NCI-H446 treated with DMSO at 0.1 percent for 48 hours (cell line): ENCODE measurements around the gene GSK3B.
A peak's percentile ranks its signal among the peaks of the same experiment; 100 is the strongest.
"Not testable (repeated sequence)": the region's sequence is repeated elsewhere in the genome, so short reads cannot be mapped to it uniquely, and the experiment has no call there.

ENCODE experiments used
- DNase-seq: peaks from one replicate; lab custom pipeline; 2025; lab: John Stamatoyannopoulos, UW

Gene GSK3B

DNA sequence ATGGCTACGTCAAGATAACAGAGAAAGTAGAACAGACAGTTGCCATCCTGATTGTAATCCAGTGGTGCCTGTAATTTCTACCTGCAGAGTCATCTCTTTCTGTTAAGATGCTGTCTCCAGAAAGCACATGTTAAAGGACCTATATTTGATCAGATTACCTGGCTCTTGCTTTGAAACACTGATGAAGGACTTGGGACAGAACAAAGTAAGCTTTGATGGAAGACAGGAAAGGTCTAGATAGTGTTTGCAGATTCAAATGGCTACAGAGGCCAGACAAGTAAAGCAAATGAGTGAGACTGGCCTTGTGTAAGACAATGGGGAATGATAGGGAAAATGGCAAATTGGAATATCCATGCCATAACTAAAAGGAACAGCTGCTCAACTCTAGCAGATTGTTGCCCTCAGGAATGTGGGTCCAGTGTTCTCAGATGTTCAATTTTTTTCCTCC is 1.8 kb upstream of the GSK3B start:
- DNase-seq, result no peak

DNA sequence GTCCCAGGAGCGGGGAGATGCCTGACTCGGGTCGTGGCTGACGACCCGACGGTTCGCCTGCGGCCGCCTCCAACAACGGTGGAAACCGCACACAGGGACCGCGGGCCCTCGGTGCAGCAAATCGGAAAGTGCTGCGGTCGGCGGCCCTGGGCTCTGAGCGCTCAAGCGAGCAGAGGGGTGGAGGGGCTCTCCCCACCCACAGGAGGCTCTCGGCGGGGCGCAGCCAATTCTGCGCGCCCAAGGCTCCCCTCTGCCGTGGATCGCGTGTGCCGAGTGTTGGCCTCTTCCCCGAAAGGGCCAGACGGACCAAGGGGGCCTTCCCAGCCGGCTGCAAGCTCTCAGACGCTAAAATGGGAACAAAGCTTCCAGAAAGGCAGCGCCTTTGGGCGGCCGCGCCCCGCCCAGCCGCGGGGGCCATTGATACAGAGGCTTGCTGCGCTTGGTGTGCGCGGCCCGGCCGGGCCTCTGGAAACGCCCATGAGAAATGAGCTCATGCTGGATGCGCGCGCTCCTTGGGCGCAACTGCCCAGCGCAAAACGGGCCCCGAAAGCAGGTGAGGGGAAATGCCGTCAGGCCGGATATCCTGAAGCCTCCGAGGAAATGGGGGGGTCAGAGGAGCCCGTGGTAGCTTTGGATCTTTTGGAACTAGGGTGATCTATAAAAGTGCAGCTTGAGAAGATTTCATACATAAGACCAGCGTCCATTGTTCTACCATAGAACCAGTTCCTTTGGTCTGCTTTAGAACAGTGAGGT is 1.2 kb upstream of the GSK3B start:
- DNase-seq, result peak; percentile 86

DNA sequence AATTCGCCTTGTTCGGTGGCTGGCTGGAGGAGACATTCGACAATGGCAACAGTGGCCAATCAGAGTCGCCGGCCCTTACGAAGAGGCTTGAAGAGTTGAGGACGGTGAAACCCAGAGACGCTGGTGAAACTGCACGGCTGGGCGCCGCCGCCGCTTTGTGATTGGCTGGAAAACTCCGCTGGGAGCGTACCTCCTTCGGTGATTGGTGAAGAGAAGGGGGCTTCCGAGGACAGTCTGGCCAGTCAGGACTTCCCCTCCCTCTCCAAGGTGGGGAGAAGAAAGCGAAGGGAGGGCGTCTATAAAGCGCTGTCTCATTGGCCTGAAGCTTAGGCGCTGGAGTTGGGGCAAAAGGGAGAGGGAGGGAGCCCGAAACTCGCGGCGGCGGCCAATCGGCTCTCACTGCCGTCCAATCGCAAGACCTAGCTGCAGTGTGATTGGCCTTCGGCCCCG is 554 bp upstream of the GSK3B start:
- DNase-seq, result peak; percentile 100

DNA sequence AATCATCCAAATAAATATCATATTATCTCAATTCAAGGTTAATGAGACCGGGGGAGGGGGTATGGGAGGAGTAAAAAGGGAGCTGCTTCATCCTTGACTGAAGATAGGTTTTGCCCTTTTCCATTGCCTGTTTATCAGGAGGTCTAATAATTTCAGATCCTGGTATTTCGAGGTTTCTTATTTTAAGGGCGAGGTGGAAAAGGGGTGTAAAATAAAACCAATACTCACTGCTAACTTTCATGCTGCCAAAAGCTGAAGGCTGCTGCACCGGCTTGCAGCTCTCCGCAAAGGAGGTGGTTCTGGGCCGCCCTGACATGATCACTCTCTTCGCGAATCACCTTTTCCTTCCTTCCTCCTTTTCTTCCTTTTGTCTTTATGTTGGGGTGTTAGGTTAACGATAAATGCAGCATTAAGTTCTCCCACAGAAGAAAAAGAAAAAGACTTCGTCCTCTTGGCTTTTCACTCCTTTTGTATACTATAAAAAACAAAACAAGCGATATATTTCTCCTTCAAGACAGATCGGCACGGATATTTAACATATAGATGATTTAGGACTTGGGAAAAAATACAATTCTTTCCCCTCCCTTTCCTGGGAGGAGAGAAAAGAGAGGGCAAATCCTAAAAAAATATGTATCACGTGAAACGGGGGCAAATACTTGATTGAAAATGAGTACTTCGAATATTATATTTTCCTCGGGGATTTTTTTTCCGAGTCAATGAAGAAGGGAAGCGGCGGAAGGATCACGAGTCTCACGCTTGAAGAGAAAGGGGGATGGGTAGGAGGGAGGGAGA is 932 bp downstream of the GSK3B start:
- DNase-seq, result no peak

DNA sequence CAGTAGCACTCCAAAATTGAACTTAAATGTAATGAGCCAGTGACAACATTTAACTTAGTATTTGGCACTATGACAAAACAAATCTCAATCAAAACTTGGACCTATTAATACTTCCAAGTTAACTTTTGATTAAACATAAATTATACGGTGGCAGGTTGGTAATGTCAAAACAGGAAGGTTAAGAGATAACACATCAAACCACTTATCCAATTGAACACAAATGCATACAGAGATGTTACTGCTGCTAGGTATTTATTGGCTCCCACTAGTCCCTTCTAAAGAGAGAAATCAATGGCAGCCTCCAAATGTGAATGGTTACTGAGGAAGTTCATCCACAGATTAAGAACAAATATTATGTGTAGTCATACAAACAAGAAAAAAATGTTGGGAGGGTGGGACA is 1.8 kb downstream of the GSK3B start:
- DNase-seq, result no peak

DNA sequence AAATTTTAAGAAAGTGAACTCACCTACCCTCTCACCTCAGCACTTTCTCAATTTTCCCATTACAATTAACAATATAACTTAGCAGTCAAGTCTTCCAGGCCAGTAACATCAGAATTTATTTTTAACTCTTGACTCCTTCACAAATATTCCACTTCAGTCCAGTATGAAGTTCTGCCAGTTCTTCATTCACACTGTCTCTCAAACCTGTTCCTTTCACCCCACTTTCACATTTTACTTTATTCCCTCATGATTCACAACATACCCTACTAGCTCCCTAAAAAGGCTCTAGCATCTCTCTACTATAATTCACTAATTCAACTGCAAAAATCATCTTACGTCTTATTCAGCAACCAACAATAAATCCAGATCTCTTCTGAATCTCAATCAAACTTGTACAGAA is 3.8 kb downstream of the GSK3B start:
- DNase-seq, result no peak

DNA sequence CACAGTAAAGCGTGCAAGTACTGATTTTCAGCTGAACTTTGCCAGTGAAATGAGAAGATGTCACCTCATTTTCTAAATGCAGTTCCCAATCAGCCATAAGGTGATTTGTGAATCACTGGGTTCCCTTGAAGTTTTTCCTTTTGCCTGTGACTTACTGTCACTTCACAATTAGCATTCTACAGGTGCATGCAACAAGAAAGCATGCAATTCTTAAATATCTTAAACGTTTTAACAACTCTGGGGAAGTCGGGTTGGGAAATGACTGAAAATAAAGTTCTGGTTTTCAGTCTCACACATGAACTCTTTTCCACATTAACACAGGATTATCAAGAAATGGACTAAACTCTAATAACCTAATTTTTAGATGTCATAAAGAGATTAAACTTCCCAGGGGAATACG is 5.2 kb downstream of the GSK3B start:
- DNase-seq, result no peak

DNA sequence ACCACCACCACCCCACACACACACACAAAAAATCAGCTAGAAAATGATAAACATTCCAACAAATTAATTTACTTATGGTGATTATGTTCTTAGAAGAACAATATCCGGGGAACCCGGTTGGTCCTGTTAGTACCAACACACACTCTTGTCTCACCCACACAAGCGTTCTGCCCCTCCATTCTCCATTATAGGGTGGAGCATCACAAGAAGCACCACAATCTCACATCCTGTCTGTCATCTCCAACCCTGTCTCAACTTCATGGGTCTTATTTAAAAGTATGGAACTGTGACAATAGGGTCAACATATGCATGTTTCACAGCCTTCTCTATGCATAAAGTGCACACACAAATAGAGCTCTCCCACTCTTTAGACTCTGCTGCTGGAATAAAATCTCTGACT is 5.6 kb downstream of the GSK3B start:
- DNase-seq, result no peak

DNA sequence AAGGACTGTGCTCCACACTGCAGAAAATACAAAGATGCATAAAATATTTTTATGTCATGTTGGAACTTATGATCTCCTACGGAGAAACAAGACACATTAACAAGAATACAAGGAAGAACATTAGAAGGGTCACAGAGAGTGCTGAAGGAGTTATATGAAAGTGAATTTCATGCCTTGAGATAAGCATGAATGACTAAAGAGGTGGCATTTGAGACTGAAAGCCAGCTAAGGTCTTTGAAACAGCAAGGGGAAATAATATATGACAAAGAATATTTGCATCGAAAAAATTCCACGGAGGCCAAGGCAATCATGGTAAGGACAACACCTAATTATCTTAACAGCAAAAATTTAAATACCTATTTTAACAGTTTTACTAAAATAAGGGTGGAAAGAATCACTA is 12.5 kb downstream of the GSK3B start:
- DNase-seq, result no peak

DNA sequence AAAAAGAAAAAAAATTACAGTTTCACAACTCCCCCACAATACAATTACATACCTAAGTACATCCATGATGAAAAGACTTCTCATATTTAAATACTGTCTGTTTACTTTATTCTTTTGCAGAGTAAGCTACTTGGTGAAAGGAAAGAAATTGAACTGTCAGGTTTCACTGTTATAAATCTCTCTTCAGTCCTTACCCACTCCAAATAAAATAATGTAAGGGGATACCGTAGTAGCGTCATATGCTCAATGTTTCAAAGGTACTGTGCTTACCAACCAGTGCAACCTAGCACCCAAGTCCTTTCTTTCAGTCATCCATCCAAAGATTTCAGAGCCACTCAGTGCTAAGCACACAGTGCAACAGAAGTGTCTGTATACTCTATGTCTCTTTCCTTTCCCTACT is 13.4 kb downstream of the GSK3B start:
- DNase-seq, result no peak

DNA sequence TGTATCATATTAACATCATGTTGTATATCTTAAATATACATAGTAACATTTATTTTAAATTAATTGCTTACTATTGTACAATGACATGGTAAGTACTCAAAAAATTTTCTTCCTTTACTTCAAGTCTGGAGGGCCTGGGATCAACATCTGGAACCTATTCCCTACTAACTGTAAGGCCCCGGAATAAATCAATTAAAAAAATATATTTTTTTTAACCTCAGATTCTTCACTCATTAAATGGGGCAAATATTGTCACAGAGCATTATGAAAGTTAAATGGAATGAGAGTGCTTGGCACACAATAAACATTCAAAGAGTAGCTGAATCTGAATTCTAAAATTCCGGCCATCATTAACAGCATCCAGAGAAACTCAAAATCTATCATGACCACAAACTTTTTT is 16.5 kb downstream of the GSK3B start:
- DNase-seq, result no peak

DNA sequence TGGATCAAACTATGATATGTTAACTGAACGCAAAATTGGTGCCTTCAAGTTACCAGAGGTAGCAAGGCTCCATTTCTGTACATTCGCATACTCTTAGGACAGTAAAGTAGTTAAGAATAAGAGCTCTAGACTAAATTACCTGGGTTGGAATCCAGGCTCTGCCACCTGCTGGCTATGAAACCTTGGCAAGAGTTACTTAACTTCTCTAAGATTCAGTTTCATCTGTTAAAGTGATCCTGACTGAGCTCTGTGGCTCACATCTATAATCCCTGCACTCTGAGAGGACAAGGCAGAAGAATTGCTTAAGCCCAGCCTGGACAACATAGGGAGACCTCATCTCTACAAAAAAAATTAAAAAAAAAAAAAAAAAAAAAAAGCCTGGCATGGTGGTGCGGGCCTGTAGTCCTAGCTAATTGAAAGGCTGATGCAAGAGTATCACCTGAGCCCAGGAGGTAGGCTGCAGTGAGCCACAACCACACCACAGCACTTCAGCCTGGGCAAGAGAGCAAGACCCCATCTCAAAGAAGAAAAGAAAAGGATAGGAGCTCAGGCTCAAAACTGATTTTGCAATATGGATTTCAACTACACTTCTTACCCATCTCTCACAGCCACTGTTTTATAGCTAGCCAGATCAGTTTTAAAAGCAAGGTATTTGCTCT is 21.3 kb downstream of the GSK3B start:
- DNase-seq, result no peak

DNA sequence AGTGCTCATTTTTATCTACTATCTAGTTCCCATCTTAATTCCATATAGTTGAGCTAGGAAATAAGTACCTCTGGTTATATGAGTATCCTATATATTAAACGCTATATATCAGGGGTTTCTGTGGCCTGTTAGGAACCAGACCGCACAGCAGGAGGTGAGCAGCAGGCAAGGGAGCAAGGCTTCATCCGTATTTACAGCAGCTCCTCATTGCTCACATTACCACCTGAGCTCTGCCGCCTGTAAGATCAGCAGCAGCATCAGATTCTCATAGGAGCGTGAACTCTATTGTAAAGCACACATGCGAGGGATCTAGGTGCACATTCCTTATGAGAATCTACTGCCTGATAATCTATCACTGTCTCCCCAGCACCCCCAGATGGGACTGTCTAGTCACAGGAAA is 23.0 kb downstream of the GSK3B start:
- DNase-seq, result no peak

DNA sequence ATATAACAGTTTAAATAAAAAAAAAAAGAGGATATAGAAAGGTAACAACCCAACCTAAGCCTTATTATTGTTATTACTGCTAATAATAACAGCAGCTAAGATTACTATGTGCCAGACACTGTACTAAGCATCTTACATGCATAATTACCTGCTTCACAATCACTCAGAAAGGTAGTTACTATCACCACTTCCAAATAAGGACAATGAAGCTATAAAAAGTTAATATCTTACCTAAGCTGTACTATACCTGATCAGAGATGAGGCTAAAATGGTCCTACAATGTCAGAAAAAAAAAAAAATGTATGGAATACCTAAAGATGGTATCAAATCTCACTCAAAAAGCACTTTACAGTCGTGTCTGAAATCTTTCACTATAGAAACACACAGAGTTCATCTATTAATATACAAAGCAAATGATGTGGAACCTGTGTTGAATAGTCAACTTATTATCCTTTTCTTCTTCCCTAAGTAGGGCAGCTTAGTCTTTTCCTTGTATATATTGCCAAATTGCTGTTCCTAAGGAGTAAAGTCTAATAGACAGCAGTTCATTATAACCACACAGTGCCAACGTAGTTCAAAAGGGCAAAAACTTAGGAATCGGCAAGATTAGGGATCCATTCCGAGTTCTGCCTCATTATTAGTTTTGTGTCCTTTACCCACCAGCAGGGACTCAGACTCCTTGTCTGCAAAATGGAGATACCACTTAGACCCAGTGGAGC is 23.8 kb downstream of the GSK3B start:
- DNase-seq, result no peak

DNA sequence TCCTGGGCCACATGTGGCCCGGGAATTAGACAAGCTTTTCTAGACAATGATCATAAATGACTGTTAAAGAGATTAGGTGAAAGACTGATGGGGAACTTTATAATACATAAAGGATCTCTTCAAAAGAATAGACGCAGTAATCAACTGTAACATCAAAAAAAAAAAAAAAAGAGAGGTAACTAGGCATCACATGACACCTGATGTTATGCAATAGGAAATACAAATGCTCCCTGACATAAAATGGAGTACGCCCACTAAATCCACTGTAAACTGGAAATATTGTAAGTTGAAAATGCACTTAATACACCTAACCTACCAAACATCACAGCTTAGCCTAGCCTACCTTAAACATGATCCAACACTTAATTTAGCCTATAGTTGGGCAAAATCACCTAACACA is 27.2 kb downstream of the GSK3B start:
- DNase-seq, result no peak

DNA sequence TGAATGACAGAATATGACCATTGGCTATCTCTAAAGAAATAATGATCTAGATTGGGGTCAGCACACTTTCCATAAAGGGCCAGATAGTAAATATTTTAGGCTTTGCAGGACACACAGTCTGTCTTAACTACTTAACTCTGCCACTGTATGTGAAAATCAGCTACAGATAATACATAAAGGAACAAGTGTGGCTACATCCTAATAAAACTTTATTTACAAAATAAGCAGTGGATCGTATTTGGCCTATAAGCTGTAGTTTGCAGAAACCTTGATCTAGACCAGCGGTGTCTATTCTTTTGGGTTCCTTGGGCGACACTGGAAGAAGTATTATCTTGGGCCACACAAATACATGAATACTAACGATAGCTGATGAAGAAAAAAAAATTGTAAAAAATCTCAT is 27.6 kb downstream of the GSK3B start:
- no peak for DNase-seq

DNA sequence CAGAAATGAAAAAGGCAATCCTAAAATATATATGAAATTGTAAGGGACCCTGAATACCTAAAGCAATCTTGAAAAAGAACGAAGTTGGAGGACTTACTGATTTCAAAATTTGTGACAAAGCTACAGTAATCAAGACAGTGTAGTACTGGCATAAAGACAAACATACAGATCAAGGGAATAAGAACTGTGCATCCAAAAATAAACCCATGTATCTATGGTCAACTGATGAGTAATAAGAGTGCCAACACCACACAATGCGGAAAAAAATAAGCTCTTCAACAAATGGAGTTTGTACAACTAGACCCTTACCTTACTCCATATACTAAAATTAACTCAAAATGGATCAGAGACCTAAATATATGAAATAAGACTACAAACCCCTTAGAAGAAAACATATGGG is 29.6 kb downstream of the GSK3B start:
- DNase-seq, result no peak

DNA sequence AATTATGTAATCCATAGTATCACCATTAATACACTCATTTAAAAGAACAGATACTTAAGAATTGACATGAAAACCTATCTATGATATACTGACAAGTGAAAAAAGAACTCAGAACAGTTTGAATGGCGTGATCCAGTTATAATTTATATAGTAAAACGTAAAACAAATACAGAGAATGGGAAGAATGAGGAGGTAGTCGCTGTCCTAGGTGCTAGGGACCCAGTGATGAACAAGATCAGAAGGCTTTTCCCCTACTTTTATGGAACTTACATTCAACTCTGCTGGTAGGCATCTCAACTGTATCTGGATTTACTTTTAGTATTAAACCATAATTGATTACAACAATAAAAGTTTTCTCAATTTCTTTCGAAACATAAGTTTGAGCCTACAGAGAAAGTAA is 31.8 kb downstream of the GSK3B start:
- DNase-seq, result no peak

DNA sequence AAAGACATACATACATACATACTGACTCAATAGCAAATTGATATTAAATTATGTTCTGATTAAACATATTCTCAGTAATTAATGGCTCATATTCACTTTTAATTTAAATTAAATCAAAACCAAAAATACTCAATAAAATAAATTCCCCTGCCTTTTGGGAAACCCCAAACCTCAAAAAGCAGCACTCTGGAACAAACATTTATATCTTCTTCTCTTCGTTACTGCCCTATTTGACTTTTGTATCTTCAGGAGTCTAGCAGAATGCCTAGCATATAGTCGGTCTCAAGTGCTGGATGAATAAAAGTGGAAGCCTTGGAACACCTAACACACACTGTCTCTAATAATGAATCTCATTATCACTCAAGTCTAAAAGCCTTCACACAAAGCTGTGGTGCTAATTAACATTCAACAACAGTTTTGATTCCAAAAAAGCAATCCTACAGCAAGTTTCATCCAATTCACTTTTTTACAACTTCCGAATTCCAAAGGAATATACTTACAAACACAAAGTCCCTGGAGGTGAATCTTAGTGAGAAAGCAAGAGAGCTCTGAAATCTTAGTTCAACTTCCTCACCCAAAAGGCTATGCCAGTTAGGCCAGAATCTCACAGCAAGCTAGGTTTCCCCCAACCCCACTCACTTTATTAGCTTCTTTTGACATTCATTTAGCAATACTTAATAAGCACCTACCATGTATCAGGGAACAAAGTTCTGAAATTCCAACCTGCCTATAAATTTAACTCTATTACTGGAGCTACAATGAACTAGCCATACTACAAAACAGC is 35.0 kb downstream of the GSK3B start:
- no peak for DNase-seq

DNA sequence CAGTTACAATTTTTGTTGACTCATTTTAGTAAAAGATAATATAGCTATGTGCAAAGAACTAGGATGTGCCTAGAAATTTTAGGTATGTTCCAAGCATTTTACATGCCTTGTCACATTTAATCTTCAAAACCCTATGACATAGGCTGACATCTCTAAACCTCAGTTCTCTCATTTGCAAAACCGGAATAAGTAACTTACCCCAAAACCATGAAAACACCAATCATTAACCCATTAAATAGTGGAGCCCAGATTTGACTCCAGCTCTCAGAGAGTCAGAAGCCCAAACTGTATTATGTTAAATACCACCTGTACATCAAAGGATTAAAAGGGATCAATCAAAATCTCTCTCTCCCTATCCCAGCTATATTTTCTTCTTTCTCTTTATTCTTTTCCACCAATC is 36.6 kb downstream of the GSK3B start:
- DNase-seq, result no peak

DNA sequence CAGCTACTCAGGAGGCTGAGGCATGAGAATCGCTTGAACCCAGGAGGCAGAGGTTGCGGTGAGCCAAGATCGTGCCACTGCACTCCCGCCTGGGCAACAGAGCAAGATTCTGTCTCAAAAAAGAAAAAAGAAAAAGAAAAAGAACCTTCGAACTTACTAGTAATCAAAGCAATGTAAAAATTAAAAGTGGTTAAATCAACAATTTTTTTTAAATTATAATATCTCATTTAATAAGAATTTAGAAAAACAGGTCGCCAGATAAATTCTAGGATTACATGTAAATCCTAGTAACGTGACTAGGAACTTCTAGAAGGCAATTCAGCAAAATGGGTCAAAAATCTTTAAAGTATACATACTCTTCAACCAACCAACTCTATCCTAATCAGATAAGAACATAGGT is 37.2 kb downstream of the GSK3B start:
- DNase-seq, result no peak

DNA sequence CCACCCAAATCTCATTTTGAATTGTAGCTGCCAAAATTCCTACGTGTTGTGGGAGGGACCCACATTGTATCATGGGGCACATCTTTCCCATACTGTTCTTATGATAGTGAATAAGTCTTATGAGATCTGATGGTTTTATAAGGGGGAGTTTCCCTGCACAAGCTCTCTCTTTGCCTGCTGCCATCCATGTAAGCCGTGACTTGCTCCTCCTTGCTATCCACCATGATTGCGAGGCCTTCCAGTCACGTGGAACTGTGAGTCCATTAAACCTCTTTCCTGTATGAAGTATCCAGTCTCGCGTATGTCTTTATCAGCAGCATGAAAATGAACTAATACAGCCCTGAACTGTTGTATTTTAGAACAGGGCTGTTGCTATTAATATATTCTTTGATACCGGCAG is 40.6 kb downstream of the GSK3B start:
- not testable (repeated sequence) for DNase-seq
